Uterus (tissue), 2 donors: Measurements from ENCODE around the gene CMTM3.

Experiments
- CTCF ChIP-seq, 4 experiments: fragments of 200-600 bp in 2 of 4; fragments of 450-650 bp in 2 of 4; sonication (generic) in 2 of 4; IDR thresholded peaks; one replicate each; pipeline ENCODE4 v1.5.1; 2016 to 2019; ENCODE audit warnings: antibody characterized with exemption in 4 of 4, mild to moderate bottlenecking in 2 of 4, moderate library complexity in 1 of 4
- POLR2A ChIP-seq, 2 donors: fragments of 450-650 bp; IDR thresholded peaks; one replicate each; pipeline ENCODE4 v1.6.1; 2016; ENCODE audit warnings: antibody characterized with exemption in 2 of 2, mild to moderate bottlenecking in 1 of 2, moderate library complexity in 1 of 2

GRCh38 chr16:66635406-66635805 is 30.9 kb downstream of the CMTM3 start:
- TF ChIP-seq CTCF (IDR thresholded peaks at IDR 0.05) (no peak), POLR2A (IDR thresholded peaks at IDR 0.05) (no peak)
